H9 (cell line): ENCODE measurements around the gene DNASE1L2. TPM values are rescaled to one million over a fixed set of nuclear protein-coding genes. Genes with fewer than 3 reads are reported as not detected.

Experiments used
- DNase-seq: peaks from one replicate; pipeline ENCODE4 v3.0.0-alpha.2; 2017
- H2AFZ ChIP-seq: one replicate; pipeline ENCODE4 v1.6.1; 2013; ENCODE audit warnings: mild to moderate bottlenecking, low read length, control low read depth, moderate library complexity
- H2AK5ac ChIP-seq: 2 replicates; pipeline ENCODE4 v1.6.1; 2013; ENCODE audit warnings: low read length, control low read depth, mixed read lengths; ENCODE audit not compliant: insufficient read length
- H2BK120ac ChIP-seq: one replicate; pipeline ENCODE4 v1.6.1; 2013; ENCODE audit warnings: low read depth, mild to moderate bottlenecking, low read length, control low read depth, inconsistent platforms; ENCODE audit not compliant: poor library complexity, severe bottlenecking
- H2BK12ac ChIP-seq: 2 replicates; pipeline ENCODE4 v1.6.1; 2013; ENCODE audit warnings: low read length, control low read depth, mixed read lengths, low read depth; ENCODE audit not compliant: insufficient read length
- H2BK15ac ChIP-seq: 2 replicates; pipeline ENCODE4 v1.6.1; 2013; ENCODE audit warnings: low read depth, low read length, control low read depth
- H2BK20ac ChIP-seq: one replicate; pipeline ENCODE4 v1.6.1; 2013; ENCODE audit warnings: low read depth, mild to moderate bottlenecking, low read length, control low read depth, inconsistent platforms; ENCODE audit not compliant: poor library complexity, severe bottlenecking
- H2BK5ac ChIP-seq: 2 replicates; pipeline ENCODE4 v1.6.1; 2013; ENCODE audit warnings: low read length, control low read depth, mixed read lengths; ENCODE audit not compliant: insufficient read length
- H3K14ac ChIP-seq: 2 replicates; pipeline ENCODE4 v1.6.1; 2013; ENCODE audit warnings: low read length, control low read depth; ENCODE audit not compliant: insufficient read depth
- H3K18ac ChIP-seq: 2 replicates; pipeline ENCODE4 v1.6.1; 2013; ENCODE audit warnings: low read depth, mild to moderate bottlenecking, mixed read lengths, low read length, control low read depth; ENCODE audit not compliant: insufficient read length
- H3K23ac ChIP-seq: 2 replicates; pipeline ENCODE4 v1.6.1; 2013; ENCODE audit warnings: low read length, control low read depth, mixed read lengths, low read depth; ENCODE audit not compliant: insufficient read length
- H3K23me2 ChIP-seq: 2 replicates; pipeline ENCODE4 v1.6.1; 2013; ENCODE audit warnings: low read depth, mild to moderate bottlenecking, mixed read lengths, low read length, control low read depth; ENCODE audit not compliant: insufficient read length, poor library complexity, severe bottlenecking
- H3K27ac ChIP-seq: 2 replicates; pipeline ENCODE4 v1.5.1; 2013; ENCODE audit warnings: low read length, control low read depth, mixed read lengths, low read depth; ENCODE audit not compliant: insufficient read length
- H3K27me3 ChIP-seq: 2 replicates; pipeline ENCODE4 v1.6.1; 2013; ENCODE audit warnings: low read length, control low read depth, inconsistent platforms; ENCODE audit not compliant: insufficient read depth
- H3K4ac ChIP-seq: 2 replicates; pipeline ENCODE4 v1.6.1; 2013; ENCODE audit warnings: low read depth, mild to moderate bottlenecking, control low read depth, inconsistent platforms, low read length, moderate library complexity
- H3K4me1 ChIP-seq: 2 replicates; pipeline ENCODE4 v1.6.1; 2013; ENCODE audit warnings: low read length, control low read depth, inconsistent platforms; ENCODE audit not compliant: insufficient read depth
- H3K4me2 ChIP-seq: 2 replicates; pipeline ENCODE4 v1.6.1; 2013; ENCODE audit warnings: low read length, control low read depth, mixed read lengths; ENCODE audit not compliant: insufficient read length, insufficient read depth
- H3K56ac ChIP-seq: 2 replicates; pipeline ENCODE4 v1.6.1; 2013; ENCODE audit warnings: low read depth, mild to moderate bottlenecking, mixed read lengths, low read length, control low read depth; ENCODE audit not compliant: insufficient read length
- H3K79me1 ChIP-seq: 2 replicates; pipeline ENCODE4 v1.6.1; 2013; ENCODE audit warnings: low read depth, mild to moderate bottlenecking, moderate library complexity, low read length, control low read depth, inconsistent platforms; ENCODE audit not compliant: insufficient read depth, poor library complexity, severe bottlenecking
- H3K79me2 ChIP-seq: 2 replicates; pipeline ENCODE4 v1.6.1; 2013; ENCODE audit warnings: low read length, control low read depth, inconsistent platforms; ENCODE audit not compliant: insufficient read depth
- H3K9ac ChIP-seq: 2 replicates; pipeline ENCODE4 v1.6.1; 2013; ENCODE audit warnings: low read length, control low read depth, mixed read lengths; ENCODE audit not compliant: insufficient read length; ENCODE audit errors: extremely low read depth
- H3K9me3 ChIP-seq: one replicate; pipeline ENCODE4 v1.6.1; 2013; ENCODE audit warnings: low read depth, low read length, inconsistent platforms; ENCODE audit not compliant: control insufficient read depth
- H3T11ph ChIP-seq: one replicate; pipeline ENCODE4 v1.6.1; 2013; ENCODE audit warnings: mild to moderate bottlenecking, low read length, control low read depth, inconsistent platforms
- H4K20me1 ChIP-seq: one replicate; pipeline ENCODE4 v1.6.1; 2013; ENCODE audit not compliant: control insufficient read depth, insufficient read length, insufficient read depth
- H4K5ac ChIP-seq: 2 replicates; pipeline ENCODE4 v1.6.1; 2013; ENCODE audit warnings: low read depth, mild to moderate bottlenecking, mixed read lengths, low read length, control low read depth; ENCODE audit not compliant: insufficient read length
- H4K8ac ChIP-seq: replicated peaks from 2 replicates; pipeline ENCODE4 v1.6.1; 2013; ENCODE audit warnings: low read length, control low read depth, mixed read lengths, low read depth; ENCODE audit not compliant: insufficient read length
- H4K91ac ChIP-seq: 2 replicates; pipeline ENCODE4 v1.6.1; 2013; ENCODE audit warnings: low read depth, mild to moderate bottlenecking, moderate library complexity, mixed read lengths, low read length, control low read depth; ENCODE audit not compliant: insufficient read length
- H3K27ac Mint-ChIP-seq, 3 experiments: 2 replicates in 2 of 3; 3 replicates in 1 of 3; pipeline ENCODE4 v1.8.0; 2020 to 2021; ENCODE audit warnings: mixed read lengths in 3 of 3, mild to moderate bottlenecking in 1 of 3, moderate library complexity in 1 of 3
- H3K27me3 Mint-ChIP-seq: 2 replicates; pipeline ENCODE4 v1.8.0; 2021; ENCODE audit warnings: low read depth, mild to moderate bottlenecking, moderate library complexity, mixed read lengths
- H3K36me3 Mint-ChIP-seq, 3 experiments: 2 replicates in 2 of 3; 3 replicates in 1 of 3; pipeline ENCODE4 v1.8.0; 2020 to 2021; ENCODE audit warnings: low read depth in 3 of 3, mixed read lengths in 3 of 3; ENCODE audit not compliant: insufficient read depth in 1 of 3
- H3K4me1 Mint-ChIP-seq, 2 experiments: 2 replicates each; pipeline ENCODE4 v1.8.0; 2020; ENCODE audit warnings: mixed read lengths in 2 of 2
- H3K4me3 Mint-ChIP-seq, 2 experiments: 2 replicates in 1 of 2; 3 replicates in 1 of 2; pipeline ENCODE4 v1.8.0; 2020 to 2021; ENCODE audit warnings: mild to moderate bottlenecking in 2 of 2, mixed read lengths in 2 of 2, moderate library complexity in 1 of 2
- H3K9me3 Mint-ChIP-seq, 2 experiments: 2 replicates in 1 of 2; 3 replicates in 1 of 2; pipeline ENCODE4 v1.8.0; 2020; ENCODE audit warnings: mild to moderate bottlenecking in 2 of 2, mixed read lengths in 2 of 2, moderate library complexity in 1 of 2
- WGBS: extraction: QIAGEN DNeasy Blood & Tissue Kit; methylation state at CpG from one replicate; pipeline ENCODE4 v1.1.7; 2013; ENCODE audit warnings: missing lambda C conversion rate, low lambda C conversion rate, mixed read lengths; ENCODE audit not compliant: insufficient read length; ENCODE audit errors: extremely low coverage; 5-methylcytosine and 5-hydroxymethylcytosine counted together
- total RNA-seq: library from RNA; stranded (reverse); gene quantifications from 2 replicates; pipeline ENCODE4 v1.2.1, GENCODE V29; 2021
- TF ChIP-seq, protein P1 (sequence below): fragments of 200-600 bp; sonication (generic); conservative IDR thresholded peaks from 3 replicates; pipeline ENCODE4 v1.8.0; 2021; ENCODE audit warnings: antibody characterized with exemption, mild to moderate bottlenecking

Gene DNASE1L2
- total RNA-seq, 1 experiment from 2014 or later, result 2.5 TPM

GRCh38 chr16:2226918-2227317, 9.3 kb upstream of the DNASE1L2 start:
- H3K14ac ChIP-seq, result no peak overlapping the region
- no peak overlapping the region for H2BK120ac ChIP-seq
- H3K4me1 ChIP-seq, result no peaks in the 10 kb centered on the region
- no peak overlapping the region for H3K9ac ChIP-seq
- H3T11ph ChIP-seq, result no peak overlapping the region
- H3K79me2 ChIP-seq, result peaks cover 5% of the 10 kb centered on the region; the same call in 1 of the 2 replicates
- no peak overlapping the region for H2AK5ac ChIP-seq
- H3K23ac ChIP-seq, result no peak overlapping the region
- H4K5ac ChIP-seq, result no peak overlapping the region
- no peaks in the 10 kb centered on the region for H3K9me3 Mint-ChIP-seq
- no peaks in the 10 kb centered on the region for H3K79me1 ChIP-seq
- no peak overlapping the region for H3K4me2 ChIP-seq
- peaks cover 3% of the 10 kb centered on the region in 2 experiments; a peak in 1 of 4 replicates for H3K4me1 Mint-ChIP-seq
- H3K9me3 ChIP-seq, result no peaks in the 10 kb centered on the region
- TF ChIP-seq, protein P1, sequence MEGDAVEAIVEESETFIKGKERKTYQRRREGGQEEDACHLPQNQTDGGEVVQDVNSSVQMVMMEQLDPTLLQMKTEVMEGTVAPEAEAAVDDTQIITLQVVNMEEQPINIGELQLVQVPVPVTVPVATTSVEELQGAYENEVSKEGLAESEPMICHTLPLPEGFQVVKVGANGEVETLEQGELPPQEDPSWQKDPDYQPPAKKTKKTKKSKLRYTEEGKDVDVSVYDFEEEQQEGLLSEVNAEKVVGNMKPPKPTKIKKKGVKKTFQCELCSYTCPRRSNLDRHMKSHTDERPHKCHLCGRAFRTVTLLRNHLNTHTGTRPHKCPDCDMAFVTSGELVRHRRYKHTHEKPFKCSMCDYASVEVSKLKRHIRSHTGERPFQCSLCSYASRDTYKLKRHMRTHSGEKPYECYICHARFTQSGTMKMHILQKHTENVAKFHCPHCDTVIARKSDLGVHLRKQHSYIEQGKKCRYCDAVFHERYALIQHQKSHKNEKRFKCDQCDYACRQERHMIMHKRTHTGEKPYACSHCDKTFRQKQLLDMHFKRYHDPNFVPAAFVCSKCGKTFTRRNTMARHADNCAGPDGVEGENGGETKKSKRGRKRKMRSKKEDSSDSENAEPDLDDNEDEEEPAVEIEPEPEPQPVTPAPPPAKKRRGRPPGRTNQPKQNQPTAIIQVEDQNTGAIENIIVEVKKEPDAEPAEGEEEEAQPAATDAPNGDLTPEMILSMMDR, result no peak
- no peaks in the 10 kb centered on the region for H4K20me1 ChIP-seq
- no CpG with 5 or more reads among the region's 6 CpGs for WGBS
- H2BK5ac ChIP-seq, result no peak overlapping the region
- H3K4ac ChIP-seq, result no peak overlapping the region
- H3K27me3 ChIP-seq, result no peaks in the 10 kb centered on the region
- H2BK20ac ChIP-seq, result no peak overlapping the region
- H3K23me2 ChIP-seq, result no peaks in the 10 kb centered on the region
- H4K8ac ChIP-seq, result no peak overlapping the region
- no peak overlapping the region for H3K56ac ChIP-seq
- no peak for DNase-seq
- no peak overlapping the region for H3K18ac ChIP-seq
- no peak overlapping the region for H4K91ac ChIP-seq
- H2BK12ac ChIP-seq, result no peak overlapping the region
- H2AFZ ChIP-seq, result no peak overlapping the region
- H3K27ac Mint-ChIP-seq, result no peak overlapping the region
- no peak overlapping the region for H2BK15ac ChIP-seq
- H3K27me3 Mint-ChIP-seq, result no peaks in the 10 kb centered on the region
- H3K4me3 Mint-ChIP-seq, result no peak overlapping the region
- H3K36me3 Mint-ChIP-seq, result peaks cover 0 to 17% (median 12%) of the 10 kb centered on the region in 3 experiments; a peak in 6 of 7 replicates
- H3K27ac ChIP-seq, result no peak overlapping the region
